ENCODE results near the gene DPH5. TPM values are rescaled to one million over a fixed set of nuclear protein-coding genes. Genes with fewer than 3 reads are reported as not detected.
A peak's percentile ranks its signal among the peaks of the same experiment; 100 is the strongest.

DPH5 gene
- total RNA-seq, 1 donor from 2014 or later, result 14.2 TPM

GRCh38 chr1:101025283-101025656 is 314 bp downstream of the DPH5 start:
- H3K4me3 ChIP-seq (ENCODE audit: low read depth, low read length), result peak overlapping the region; percentile 69
- DNase-seq (ENCODE audit: low read depth), result no peak
- TF ChIP-seq, protein P1, sequence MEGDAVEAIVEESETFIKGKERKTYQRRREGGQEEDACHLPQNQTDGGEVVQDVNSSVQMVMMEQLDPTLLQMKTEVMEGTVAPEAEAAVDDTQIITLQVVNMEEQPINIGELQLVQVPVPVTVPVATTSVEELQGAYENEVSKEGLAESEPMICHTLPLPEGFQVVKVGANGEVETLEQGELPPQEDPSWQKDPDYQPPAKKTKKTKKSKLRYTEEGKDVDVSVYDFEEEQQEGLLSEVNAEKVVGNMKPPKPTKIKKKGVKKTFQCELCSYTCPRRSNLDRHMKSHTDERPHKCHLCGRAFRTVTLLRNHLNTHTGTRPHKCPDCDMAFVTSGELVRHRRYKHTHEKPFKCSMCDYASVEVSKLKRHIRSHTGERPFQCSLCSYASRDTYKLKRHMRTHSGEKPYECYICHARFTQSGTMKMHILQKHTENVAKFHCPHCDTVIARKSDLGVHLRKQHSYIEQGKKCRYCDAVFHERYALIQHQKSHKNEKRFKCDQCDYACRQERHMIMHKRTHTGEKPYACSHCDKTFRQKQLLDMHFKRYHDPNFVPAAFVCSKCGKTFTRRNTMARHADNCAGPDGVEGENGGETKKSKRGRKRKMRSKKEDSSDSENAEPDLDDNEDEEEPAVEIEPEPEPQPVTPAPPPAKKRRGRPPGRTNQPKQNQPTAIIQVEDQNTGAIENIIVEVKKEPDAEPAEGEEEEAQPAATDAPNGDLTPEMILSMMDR (conservative IDR thresholded peaks at IDR 0.05; ENCODE audit: low read depth, low read length), result no peak

DNA sequence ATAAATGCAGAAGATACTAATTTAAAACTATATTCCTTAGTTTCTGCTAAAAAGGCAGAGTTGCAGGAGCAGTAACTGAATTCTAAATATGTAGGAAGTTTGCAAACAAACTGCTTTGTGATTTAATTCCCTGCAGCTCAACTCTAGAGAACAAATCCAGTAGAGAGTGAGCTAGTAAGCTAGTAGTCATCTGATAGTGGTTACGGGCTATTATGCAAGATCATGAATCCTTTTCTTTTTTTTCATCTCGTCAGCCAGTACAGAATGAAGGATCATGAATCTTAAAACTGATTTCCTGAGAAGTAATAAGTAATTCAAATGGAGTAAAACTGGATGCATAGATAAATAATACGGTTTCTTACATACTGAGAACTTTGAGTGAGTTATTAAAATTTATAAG is 3.3 kb downstream of the DPH5 start:
- no peak overlapping the region for H3K4me3 ChIP-seq (ENCODE audit: low read depth, low read length)
- TF ChIP-seq, protein P1 (conservative IDR thresholded peaks at IDR 0.05; ENCODE audit: low read depth, low read length), result no peak
- no peak for DNase-seq (ENCODE audit: low read depth)

DNA sequence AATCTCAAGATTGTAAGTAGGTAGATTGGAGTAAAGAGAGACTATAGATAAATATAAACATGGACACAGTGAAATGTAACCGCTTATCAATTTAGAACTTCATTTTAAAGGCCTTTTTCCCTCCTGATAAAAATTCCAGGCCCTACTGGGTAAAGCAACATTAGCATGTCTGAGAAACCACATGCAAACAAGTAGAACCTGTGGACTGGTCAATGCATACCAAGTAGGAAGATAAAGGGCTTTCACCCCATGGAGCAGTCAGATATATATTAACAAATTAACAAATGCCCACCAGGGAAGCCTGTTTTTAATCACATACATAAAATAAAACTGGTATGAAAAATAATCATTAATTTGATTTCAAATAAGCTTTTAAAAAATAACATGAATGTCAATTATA is 8.1 kb downstream of the DPH5 start:
- no peak overlapping the region for H3K4me3 ChIP-seq (ENCODE audit: low read depth, low read length)
- DNase-seq (ENCODE audit: low read depth), result no peak
- TF ChIP-seq, protein P1 (conservative IDR thresholded peaks at IDR 0.05; ENCODE audit: low read depth, low read length), result no peak

DNA sequence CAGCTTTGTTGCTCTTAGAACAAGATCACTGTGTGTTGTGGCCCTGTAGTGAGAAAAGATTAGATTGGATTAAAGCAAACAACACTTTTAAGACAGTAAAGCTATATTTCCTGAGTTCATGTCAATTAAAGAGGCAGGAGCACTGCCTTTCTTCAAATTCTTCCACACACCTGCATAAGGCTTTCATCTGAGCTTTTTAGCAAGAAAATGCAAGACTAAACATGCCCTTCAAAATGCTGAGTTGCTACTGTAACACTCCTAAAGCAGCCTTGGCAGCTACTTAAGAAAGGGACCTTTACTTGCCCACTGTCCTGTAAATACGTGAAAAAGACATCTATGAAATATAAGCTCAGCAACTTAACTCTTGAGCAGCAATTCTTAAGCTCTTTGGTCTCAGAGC is 11.8 kb downstream of the DPH5 start:
- TF ChIP-seq, protein P1 (conservative IDR thresholded peaks at IDR 0.05; ENCODE audit: low read depth, low read length), result no peak
- H3K4me3 ChIP-seq (ENCODE audit: low read depth, low read length), result no peak overlapping the region
- DNase-seq (ENCODE audit: low read depth), result no peak

DNA sequence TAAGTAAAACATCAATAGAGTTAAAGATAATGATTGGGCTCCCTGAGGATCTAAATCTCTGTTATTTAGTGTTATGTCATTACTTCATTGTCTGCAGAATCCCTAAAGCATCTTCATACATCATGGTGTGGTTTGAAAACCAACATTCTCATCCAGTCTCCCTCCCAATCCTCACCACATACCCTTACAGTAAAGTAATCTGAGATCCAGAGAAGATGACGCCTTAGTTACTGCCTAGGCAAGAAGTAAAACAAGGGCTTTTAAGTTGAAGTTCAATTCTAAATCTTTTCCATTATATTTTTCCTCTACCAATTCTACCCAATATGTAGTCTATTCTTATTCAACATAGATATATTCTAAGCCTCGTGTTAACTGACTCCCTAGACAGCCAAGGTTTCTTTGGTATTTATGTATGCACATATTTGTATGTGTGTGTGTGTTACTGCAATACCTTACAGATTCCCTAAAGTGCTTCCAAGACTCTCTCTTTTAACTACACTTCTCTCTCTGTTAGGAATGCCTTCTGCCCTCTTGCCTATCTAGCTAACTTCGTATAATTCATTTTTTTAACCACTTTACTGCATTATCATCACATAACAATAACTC is 17.3 kb downstream of the DPH5 start:
- TF ChIP-seq, protein P1 (conservative IDR thresholded peaks at IDR 0.05; ENCODE audit: low read depth, low read length), result no peak
- H3K4me3 ChIP-seq (ENCODE audit: low read depth, low read length), result no peak overlapping the region

DNA sequence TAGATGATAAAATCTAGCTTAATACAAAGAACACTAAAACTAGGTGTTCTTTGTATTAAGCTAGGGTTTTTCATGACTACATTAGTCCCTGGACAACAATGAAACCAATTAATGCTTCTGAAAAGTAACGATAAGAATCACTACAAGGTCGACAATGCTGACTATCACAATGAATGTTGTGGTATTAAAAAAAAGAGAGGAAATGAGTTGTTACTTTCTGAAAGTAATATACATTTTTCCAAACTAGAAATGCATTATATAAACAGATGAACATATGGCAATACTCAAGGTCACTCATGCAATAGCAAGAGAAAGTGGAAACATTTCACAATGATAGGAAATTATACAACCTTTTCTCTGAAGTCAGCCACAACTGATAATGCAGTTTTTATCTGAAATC is 19.0 kb downstream of the DPH5 start:
- no peak overlapping the region for H3K4me3 ChIP-seq (ENCODE audit: low read depth, low read length)
- TF ChIP-seq, protein P1 (conservative IDR thresholded peaks at IDR 0.05; ENCODE audit: low read depth, low read length), result no peak
- no peak for DNase-seq (ENCODE audit: low read depth)

More for the DNA sequence above, 17.3 kb downstream of the DPH5 start:
- DNase-seq (ENCODE audit: low read depth), result no peak

GRCh38 chr1:101005871-101006270 is 19.7 kb downstream of the DPH5 start:
- H3K4me3 ChIP-seq (ENCODE audit: low read depth, low read length), result no peak overlapping the region
- TF ChIP-seq, protein P1 (conservative IDR thresholded peaks at IDR 0.05; ENCODE audit: low read depth, low read length), result no peak
- no peak for DNase-seq (ENCODE audit: low read depth)
